HG03439 (cell line): ENCODE results near the gene MSH4.
"Not testable (repeated sequence)": the region's sequence is repeated elsewhere in the genome, so short reads cannot be mapped to it uniquely, and the experiment has no call there.

ENCODE experiments used
- ATAC-seq: cut with Tn5 transposase; IDR thresholded peaks from one replicate; pipeline ENCODE4 v1.9.1; 2021; ENCODE audit warnings: mild to moderate bottlenecking, moderate library complexity; ENCODE audit not compliant: unreplicated experiment

Gene MSH4

DNA sequence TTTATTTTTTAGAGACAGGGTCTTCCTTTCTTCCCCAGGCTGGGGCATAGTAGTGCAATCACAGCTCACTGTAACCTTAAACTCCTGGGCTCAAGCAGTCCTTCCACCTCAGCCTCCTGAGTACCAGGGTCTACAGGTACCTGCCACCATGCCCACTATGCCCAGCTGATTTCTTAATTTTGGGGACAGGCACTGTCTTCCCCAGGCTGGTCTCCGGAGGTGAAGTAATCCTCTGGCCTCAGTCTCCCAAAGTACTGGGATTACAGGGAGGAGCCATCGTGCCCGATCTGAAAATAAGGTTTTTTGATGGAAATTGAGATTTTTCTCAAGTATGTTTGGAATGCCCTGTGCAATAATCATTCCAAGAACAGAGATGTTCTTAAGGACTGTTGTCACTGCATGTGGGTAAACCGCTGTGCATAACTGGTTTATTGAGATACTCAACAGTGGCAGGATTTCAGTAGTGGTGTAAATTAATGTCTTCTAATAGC is 934 bp upstream of the MSH4 start:
- no peak for ATAC-seq

DNA sequence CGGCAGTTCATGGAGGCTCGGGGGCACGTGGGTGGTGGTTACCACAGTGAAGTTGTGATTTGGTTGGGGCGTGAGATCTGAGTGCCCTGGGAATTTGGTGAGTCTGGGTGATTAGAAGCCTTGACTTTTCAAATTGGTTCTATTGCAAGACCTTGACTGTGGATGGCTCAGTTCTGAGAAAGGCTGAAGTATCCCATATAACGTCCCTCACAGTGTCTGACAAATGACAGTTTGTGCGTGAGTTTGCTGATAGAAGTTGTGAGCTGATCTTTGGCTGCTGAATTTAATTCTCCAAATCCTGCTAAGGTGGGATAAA is 549 bp downstream of the MSH4 start:
- no peak for ATAC-seq

DNA sequence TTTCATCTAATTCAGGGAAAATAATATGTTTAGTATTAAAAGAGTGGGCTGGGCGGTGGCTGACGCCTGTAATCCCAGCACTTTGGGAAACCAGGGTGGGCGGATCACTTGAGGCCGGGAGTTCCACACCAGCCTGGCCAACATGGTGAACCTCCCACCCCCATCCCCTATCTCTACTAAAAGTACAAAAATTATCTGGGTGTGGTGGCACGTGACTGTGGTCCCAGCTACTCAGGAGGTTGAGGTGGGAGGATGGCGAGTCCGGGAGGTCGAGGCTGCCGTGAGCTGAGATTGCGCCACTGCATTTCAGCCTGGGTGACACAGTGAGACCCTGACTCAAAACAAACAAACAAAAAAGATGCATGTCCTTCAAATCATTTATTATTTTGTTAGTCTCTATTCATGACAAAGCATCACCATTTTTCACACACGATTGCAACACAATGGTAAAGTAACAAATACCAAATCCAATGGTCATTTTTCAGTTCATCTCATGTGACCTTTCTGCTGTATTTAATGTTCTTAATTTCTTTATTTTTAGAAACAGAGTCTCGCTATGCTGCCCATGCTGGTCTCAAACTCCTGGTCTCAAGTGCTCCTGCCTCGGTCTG is 1.0 kb downstream of the MSH4 start:
- no peak for ATAC-seq

DNA sequence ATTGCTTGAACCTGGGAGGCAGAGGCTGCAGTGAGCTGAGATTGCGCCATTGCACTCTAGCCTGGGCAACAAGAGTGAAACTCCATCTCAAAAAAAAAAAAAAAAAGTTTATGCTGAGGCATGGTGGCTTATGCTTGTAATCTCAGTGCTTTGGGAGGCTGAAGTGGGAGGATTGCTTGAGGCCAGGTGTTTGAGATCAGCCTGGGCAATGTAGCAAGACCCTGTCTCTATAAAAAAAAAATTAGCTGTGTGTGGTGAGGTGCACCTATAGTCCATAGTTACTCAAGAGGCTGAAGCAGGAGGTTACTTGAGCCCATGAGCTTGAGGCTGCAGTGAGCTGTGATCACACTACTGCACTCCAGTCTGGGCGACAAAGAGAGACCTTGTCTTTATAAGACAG is 4.8 kb downstream of the MSH4 start:
- not testable (repeated sequence) for ATAC-seq

DNA sequence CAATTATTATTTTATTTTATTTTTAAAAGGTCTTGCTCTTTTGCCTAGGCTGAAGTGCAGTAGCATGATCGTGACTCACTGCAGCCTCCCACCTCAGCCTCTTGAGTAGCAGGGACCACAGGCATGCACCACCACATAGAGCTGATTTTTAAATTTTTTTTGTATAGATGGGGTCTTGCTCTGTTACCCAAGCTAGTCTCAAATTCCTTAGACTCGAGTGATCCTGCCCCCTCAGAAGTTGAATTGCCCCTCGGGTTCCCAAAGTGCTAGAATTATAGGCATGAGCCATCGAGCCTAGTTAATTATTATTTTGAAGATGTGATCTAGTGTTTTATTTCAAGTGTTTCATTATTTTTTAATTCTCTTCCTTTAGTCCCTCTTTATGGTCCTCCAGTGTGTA is 12.2 kb downstream of the MSH4 start:
- ATAC-seq, result no peak

DNA sequence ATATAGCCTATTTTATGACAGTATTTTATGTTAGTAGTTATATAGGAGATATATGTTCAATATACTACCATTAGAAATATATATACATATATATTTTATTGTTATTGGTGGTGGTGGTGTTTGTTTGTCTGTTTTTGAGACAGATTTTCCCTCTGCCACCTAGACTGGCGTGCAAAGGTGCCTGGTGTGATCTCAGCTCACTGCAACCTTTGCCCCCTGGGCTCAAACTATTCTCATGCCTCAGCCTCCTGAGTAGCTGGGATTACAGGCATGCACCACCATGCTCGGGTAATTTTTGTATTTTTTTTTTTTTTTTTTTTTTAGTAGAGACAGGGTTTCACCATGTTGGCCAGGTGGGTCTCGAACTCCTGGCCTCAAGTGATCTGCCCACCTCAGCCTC is 13.4 kb downstream of the MSH4 start:
- not testable (repeated sequence) for ATAC-seq

DNA sequence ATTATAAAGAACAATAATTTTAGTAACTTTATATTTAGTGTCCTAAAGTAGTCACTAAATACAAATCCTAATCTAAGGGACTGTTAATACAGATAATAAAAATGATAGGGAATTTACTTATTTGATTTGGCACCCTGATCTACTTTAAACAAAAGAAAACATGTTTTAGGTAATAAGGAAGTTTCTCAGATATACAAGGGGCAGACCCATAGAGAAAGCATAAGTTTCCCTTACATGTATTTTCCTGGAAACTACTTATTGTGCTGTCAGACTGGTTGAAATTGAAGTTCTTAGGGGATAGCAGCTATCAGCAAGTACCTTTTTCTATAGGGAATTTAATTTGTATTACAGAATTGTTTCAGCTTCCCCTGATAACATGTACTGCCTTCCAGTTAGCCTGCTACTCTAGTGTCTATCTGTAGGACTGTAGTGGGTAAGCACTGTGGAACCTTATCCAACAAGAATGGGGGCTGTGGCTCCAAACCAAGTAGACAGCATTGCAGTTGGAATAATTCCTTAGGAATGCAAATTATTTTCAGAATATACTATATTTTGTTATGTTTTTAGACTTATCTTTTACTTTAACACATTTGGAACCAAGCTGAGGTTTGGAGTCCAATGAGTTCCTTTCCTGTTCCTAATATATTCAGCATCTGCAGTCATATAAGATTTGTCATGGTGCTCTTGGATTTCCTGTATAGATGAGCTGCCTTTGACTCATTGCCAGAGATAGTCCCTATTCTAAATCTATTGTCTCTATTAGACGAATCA is 14.7 kb downstream of the MSH4 start:
- ATAC-seq, result no peak

DNA sequence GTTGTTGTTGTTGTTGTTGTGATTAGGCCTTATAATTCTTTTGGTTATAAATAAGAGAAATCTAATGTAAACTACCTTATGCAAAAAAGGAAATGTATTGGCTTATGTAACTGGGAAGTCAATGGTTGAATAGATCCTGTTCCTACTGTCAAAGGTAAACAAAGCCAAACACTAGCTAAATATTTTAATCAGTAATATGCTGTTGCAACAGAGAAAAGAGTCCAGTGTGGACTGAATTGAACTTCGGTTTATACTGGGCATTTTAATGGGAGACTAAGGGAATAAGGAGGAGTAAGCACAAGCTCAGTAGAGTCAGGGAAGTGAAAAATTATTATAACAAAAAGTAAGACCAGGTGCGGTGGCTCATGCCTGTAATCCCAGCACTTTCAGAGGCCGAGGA is 15.4 kb downstream of the MSH4 start:
- no peak for ATAC-seq

DNA sequence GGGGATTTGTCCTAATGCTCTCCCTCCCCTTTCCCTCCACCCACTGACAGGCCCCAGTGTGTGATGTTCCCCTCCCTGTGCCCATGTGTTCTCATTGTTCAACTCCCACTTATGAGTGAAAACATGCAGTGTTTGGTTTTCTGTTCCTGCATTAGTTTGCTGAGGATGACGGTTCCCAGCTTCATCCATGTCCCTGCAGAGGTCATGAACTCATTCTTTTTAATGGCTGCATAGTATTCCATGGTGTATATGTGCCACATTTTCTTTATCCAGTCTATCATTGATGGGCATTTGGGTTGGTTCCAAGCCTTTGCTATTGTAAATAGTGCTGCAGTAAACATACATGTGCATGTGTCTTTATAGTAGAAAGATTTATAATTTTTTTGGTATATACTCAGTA is 26.9 kb downstream of the MSH4 start:
- ATAC-seq, result not testable (repeated sequence)

DNA sequence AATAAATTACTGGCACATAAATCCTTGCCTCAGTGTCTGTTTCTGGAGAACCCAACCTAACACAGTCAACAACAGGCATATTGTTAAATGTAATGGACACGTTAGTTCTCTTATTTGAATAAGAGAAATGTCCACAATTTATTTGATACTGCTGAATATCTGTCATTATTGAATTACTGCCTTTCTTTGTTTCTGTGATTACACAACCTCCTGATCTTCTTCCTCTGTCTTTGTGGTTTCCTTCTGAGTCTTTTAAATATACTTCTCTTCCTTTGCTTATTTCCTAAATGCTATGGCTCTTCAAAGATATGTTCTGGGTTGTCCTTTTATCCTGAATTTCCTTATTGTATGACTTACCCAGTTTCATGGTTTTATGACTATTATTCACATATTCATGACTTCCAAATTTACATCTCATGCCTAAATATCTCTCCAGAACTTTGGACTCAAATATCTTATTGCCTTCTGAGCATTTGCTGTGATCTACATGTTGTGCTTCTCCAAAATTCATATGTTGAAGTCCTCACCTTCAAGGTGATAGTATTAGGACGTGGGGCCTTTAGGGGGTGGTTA is 39.9 kb downstream of the MSH4 start:
- no peak for ATAC-seq

DNA sequence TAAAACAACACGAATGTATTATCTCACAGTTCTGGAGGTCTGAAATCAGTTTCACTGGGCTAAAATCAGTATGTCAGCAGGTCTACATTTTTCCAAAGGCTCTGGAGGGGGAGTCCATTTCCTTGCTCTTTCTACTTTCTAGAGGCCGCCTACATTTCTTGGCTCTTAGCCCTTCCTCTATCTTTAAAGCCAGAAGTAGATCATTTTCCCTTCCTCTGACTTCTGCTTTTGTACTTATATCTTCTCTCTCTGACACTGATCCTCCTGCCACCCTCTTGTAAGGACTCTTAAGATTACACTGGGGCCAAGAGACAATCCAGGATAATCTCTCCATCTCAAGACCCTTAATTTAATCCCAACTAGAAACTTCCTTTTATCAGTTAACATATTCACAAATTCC is 41.4 kb downstream of the MSH4 start:
- no peak for ATAC-seq

DNA sequence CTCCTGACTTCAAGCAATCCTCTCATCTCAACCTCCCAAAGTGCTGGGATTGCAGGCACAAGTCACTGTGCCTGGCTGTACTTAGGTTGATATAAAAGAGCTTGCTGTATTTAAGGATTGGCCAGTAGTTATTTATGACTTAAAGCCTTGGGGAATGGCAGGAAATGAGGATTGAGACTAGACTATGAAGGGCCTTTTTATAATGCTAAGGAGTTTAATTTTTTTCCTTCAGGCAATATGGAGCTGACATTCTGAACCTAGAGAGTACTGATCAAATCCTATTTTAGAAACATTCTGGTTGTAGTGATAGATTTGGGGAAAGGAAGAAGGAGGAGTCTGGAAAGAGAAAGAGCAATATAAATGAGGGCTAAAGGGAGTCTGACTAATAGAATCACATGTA is 44.7 kb downstream of the MSH4 start:
- ATAC-seq, result no peak

DNA sequence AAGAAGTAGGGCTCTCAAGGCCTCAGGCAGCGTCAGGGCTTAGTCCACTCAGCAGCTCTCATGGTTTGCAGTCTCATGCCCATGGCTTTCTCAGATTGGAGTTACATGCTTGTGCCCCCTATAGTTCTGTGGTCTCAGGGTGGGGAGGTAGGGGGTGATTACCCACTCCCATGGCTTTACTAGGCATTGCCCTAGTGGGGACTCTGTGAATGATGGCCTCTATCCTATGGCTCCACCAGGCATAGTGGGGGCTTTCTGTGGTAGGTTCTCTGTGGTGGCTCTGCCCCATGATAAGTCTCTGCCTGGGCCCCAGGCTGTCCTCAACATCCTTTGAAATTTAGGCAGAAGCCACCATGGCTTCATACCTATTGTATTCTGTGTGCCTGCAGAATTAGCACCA is 48.9 kb downstream of the MSH4 start:
- ATAC-seq, result no peak

DNA sequence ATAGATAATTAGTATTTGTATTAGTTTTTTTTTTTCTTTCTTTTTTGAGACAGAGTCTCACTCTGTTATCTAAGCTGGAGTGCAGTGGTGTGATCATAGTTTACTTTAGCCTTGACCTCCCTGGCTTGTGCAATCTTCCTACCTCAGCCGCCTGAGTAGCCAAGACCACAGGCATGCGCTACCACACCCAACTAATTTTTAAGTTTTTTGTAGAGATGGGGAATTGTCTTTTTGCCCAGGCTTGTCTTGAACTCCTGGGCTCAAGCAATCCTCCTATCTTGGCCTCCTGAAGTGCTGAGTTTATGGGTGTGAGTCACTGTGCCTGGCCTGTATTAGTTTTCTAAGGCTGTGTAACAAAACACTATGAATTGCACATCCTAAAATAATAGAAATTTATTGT is 58.3 kb downstream of the MSH4 start:
- no peak for ATAC-seq

DNA sequence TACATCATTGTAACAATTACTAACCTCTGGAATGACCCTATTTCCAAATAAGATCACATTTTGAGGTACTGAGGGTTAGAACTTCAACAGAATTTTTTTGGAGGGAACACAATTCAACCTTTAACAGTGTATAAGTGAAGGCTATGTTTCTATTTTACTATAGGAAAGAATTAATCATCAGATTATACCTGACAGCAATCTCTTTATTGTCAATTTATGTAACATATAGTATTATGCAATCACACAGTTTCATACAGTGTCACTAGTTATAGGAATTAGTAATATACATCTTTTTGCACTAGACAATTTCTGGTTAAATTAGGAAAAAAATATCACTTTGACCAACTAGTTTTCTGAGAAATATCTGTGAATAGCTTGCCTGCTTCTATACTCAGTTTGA is 59.1 kb downstream of the MSH4 start:
- no peak for ATAC-seq

DNA sequence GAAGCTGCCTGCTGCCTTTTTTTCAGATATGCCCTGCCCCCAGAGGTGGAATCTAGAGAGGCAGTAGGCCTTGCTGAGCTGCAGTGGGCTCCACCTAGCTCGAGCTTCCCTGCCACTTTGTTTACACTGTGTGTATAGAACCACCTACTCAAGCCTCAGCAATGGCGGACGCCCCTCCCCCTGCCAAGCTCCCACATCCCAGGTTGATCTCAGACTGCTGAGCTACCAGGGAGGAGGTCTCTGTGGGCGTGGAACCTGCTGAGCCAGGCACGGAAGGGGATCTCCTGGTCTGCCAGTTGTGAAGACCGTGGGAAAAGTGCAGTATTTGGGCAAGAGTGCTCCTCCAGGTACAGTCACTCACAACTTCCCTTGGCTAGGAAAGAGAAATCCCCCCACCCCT is 65.1 kb downstream of the MSH4 start:
- ATAC-seq, result no peak

DNA sequence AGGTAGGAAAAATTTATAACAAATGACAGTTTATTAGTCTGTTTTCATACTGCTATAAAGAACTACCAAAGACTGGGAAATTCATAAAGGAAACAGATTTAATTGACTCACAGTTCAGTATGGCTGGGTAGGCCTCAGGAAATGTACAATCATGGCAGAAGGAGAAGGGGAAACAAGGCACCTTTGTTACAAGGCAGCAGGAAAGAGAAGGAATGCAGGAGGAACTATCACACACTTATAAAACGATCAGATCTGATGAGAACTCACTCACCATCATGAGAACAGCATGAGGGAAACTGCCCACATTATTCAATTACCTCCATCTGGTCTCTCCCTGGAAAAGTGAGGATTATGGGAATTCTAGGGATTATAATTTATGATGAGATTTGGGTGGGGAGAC is 74.3 kb downstream of the MSH4 start:
- no peak for ATAC-seq

DNA sequence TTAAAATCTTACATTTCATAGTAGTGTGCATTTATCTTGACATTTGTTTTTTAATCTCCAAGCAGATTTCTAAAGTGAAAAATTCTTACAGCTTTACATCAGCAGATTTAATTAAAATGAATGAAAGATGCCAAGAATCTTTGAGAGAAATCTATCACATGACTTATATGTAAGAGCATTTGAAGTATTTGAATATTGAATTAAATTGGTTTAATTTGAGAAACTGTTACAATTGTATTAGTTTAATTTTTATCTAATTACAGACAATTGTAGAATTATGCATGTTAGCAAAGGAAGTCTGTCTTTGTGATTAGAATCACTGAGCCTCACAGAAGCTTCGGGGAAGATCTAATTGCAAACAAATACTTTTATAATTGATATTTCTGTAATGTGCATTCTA is 83.3 kb downstream of the MSH4 start:
- no peak for ATAC-seq

DNA sequence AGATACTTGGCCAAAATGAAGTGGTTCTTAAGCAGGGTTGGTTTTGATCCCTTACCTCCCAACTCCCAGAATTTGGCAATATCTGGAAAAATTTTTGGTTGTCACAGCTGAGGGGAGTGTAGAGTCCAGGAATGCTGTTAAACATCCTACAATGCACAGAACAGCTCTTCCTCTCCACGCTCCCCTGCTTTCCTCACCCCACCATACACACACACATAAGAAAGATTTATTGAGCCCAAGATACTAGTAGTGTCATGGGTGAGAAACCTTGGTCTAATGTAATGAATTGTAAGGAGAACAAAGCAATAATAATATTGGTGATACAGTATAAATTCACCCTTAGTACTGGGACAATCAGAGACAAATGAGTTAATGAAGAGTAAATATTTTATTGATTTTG is 87.8 kb downstream of the MSH4 start:
- no peak for ATAC-seq

DNA sequence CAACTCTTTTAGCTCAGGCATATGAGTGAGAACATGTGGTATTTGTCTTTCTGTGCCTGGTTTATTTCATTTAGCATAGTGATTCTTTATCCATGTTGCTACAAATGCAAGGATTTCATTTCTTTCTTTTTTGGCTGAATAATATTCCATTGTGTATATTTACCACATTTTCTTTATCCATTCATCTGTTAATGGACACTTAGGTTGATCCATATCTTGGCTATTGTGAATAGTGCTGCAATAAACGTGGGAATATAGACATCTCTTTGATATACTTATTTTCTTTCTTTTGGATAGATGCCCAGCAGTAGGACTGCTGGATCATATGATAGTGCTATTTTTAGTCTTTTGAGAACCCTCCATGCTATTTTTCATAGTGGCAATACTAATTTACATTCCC is 104.7 kb downstream of the MSH4 start:
- no peak for ATAC-seq

DNA sequence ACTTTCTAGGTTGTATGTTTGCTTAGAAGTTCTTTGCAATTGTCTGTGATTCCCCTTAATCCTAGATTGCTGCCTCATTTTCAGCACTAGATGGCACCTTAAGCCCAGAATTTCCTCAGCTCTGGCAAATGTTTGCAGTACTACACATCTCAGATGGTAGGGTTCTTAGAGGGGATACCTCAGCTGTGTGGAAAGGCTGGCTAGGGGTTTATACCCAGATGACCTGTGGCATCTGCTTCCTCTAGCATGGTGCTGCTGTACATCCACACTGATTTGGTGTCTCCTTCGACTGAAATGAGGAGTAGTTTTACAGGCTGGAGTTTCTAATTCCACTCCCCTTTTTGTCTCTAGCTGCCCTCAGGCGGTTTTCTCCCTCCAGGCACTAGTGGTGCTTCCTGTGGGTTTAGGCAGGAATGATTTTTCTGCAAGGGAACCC is 112.1 kb downstream of the MSH4 start:
- ATAC-seq, result peak; percentile 70

DNA sequence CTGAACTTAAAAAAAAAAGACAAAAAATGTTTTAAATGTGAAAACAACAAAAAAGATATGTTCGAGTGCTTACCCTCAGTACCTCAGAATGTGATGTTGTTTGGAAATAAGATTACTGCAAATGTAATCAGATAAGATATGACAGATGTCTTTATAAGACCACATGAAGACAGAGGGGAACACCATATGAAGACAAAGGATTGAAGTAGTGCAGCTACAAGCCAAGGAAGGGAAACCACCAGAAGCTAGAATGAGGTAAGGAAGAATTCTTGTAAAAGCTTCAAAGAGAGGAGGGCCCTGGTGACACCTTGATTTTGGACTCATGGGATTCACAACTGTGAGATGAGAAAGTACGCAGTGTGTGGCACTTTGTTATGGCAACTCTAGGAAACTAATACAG is 120.2 kb downstream of the MSH4 start:
- ATAC-seq, result no peak

DNA sequence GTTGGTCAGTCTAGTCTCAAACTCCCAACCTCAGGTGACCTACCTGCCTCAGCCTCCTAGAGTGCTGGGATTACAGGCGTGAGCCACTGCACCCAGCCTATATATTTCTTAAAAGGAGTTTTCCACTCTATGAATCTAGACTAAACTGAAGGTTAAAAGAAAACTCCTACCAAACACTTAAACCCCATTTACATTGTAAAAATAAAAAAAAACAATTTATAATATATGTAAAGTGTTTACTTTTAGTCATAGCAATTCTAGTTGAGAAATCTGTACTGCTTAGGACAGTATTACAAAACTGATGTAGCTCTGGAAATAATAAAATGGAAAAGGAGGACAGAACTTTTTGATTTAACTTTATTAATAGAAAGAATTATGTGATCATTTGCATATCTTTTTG is 126.0 kb downstream of the MSH4 start:
- no peak for ATAC-seq
